ENCODE measurements around the gene AFDN.

Gene AFDN

DNA sequence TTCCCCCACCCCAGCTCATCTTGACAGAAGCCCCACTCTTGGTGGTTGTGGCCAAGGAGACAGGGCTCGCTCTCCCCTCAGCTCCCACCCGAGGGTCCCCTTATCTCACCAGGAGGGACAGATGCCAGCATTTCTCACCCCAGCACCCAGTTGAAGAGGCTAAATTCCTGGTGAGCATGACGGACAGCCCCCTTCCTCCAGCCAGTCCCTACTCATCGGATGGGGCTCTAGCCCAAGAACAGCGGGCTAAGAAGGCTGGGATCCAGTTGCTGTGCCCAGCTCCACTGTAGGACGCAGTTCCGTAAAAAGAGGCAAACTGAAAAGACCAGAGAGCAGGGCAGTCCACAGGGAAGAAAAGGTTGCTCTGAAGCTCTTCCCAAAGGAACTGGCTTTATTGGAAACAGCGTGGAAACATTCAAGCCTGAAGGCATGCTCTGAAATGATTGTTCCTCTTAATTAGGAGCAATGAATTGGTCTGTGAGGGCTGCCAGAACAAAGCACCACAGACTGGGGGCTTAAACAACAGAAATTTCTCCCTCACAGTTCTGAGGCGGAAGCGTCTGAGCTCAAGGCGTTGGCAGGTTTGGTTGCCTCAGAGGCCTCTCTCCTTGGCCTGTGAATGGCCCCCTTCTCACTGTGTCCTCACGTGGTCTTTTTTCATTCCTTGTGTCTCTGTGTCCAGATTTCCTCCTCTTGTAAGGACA, 152.9 kb downstream of the AFDN start:
- Histone ChIP-seq H3K9me3 (ENCODE audit: insufficient read depth, low read length) (no peaks in the 10 kb centered on the region), H4K20me1 (ENCODE audit: low read depth, low read length) (no peaks in the 10 kb centered on the region)

DNA sequence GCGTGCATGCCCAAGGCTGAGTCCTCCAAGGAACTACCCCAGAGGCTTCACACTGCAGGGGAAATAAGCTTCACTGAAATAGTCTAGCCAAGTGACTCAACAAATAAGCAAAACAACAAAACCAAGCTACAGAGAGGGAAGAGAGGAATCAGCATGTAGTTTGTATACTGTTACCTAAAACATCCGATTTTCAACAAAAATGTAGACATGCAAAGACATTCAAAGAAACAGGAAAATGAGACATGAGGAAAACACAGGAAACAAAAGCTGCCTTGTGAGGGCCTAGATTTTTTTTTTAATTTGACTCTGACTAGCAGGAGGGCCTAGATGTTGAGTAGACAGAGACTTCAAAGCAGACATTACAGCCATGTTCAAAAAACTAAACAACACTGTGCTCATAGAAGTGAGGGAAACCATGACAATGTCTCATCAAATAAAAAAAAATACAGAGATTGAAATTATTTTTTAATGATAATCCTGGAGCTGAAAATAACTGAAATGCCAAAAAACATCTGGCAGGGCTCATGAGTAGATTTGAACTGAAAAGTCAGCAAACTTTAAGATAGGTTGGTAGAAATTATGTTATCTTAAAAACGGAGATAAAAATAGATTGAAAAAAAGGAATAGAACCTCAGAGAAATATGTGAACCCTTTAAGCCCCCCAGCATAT, 154.3 kb downstream of the AFDN start:
- Histone ChIP-seq H3K9ac (ENCODE audit: low read length) (no peak overlapping the region), H3K4me3 (ENCODE audit: insufficient read depth, low read length, poor library complexity, severe bottlenecking) (no peak overlapping the region), H3F3A (ENCODE audit: insufficient read depth) (no peaks in the 10 kb centered on the region), H3K27me3 (ENCODE audit: low read length) (no peaks in the 10 kb centered on the region), H3K9me3 (ENCODE audit: insufficient read depth, low read length) (no peaks in the 10 kb centered on the region), H3K4me2 (ENCODE audit: low read depth, low read length, poor library complexity, severe bottlenecking) (no peak overlapping the region), H4K20me1 (ENCODE audit: low read depth, low read length) (no peaks in the 10 kb centered on the region), H3K9me2 (replicated peaks; ENCODE audit: insufficient read depth, low read length) (no peaks in the 10 kb centered on the region), H3K79me2 (ENCODE audit: insufficient read depth, low read length) (no peaks in the 10 kb centered on the region), H2AFZ (ENCODE audit: low read depth, low read length, severe bottlenecking) (no peak overlapping the region), H3K27ac (ENCODE audit: low read depth, low read length) (no peak overlapping the region), H3K36me3 (ENCODE audit: low read length) (no peaks in the 10 kb centered on the region)
- TF ChIP-seq, protein P1, sequence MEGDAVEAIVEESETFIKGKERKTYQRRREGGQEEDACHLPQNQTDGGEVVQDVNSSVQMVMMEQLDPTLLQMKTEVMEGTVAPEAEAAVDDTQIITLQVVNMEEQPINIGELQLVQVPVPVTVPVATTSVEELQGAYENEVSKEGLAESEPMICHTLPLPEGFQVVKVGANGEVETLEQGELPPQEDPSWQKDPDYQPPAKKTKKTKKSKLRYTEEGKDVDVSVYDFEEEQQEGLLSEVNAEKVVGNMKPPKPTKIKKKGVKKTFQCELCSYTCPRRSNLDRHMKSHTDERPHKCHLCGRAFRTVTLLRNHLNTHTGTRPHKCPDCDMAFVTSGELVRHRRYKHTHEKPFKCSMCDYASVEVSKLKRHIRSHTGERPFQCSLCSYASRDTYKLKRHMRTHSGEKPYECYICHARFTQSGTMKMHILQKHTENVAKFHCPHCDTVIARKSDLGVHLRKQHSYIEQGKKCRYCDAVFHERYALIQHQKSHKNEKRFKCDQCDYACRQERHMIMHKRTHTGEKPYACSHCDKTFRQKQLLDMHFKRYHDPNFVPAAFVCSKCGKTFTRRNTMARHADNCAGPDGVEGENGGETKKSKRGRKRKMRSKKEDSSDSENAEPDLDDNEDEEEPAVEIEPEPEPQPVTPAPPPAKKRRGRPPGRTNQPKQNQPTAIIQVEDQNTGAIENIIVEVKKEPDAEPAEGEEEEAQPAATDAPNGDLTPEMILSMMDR (IDR thresholded peaks at IDR 0.05; ENCODE audit: insufficient read depth, low read length, poor library complexity, severe bottlenecking), result no peak
- no peak for TF ChIP-seq EZH2phosphoT487 (conservative IDR thresholded peaks at IDR 0.05; ENCODE audit: low read length)

More for the DNA sequence above, 152.9 kb downstream of the AFDN start:
- H2AFZ ChIP-seq (ENCODE audit: low read depth, low read length, severe bottlenecking), result no peak overlapping the region
- no peaks in the 10 kb centered on the region for H3K36me3 ChIP-seq (ENCODE audit: low read length)
- H3K27ac ChIP-seq (ENCODE audit: low read depth, low read length), result no peak overlapping the region
- no peaks in the 10 kb centered on the region for H3F3A ChIP-seq (ENCODE audit: insufficient read depth)
- H3K4me2 ChIP-seq (ENCODE audit: low read depth, low read length, poor library complexity, severe bottlenecking), result no peak overlapping the region
- H3K9ac ChIP-seq (ENCODE audit: low read length), result no peak overlapping the region
- no peak overlapping the region for H3K4me3 ChIP-seq (ENCODE audit: insufficient read depth, low read length, poor library complexity, severe bottlenecking)
- H3K9me2 ChIP-seq (replicated peaks; ENCODE audit: insufficient read depth, low read length), result no peaks in the 10 kb centered on the region
- no peaks in the 10 kb centered on the region for H3K79me2 ChIP-seq (ENCODE audit: insufficient read depth, low read length)
- no peaks in the 10 kb centered on the region for H3K27me3 ChIP-seq (ENCODE audit: low read length)
- no peak for TF ChIP-seq EZH2phosphoT487 (conservative IDR thresholded peaks at IDR 0.05; ENCODE audit: low read length)
- TF ChIP-seq, protein P1 (IDR thresholded peaks at IDR 0.05; ENCODE audit: insufficient read depth, low read length, poor library complexity, severe bottlenecking), result no peak

DNA sequence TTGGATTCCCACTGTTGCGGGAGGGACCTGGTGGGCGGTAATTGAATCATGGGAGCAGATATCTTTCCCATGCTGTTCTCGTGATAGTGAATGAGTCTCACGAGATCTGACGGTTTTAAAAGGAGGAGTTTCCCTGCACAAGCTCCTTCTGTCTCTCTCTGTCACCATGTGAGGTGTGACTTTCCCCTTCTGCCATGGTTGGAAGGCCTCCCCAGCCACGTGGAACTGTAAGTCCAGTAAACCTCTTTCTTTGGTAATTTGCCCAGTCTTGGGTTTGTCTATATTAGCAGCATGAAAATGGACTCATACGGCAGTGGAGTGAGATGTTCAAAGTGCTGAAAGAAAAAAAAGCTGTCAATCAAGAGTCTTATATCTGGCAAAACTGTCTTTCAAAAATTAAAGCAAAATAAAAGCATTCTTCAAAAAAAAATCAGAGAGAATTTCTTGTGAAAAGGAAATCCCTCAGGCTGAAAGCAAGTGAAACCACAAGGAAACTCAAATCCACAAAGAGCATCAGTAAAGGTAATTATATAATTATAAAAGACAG, 155.3 kb downstream of the AFDN start:
- Histone ChIP-seq H3K27me3 (ENCODE audit: low read length) (no peaks in the 10 kb centered on the region), H3K4me2 (ENCODE audit: low read depth, low read length, poor library complexity, severe bottlenecking) (no peak overlapping the region), H4K20me1 (ENCODE audit: low read depth, low read length) (no peaks in the 10 kb centered on the region), H3K4me3 (ENCODE audit: insufficient read depth, low read length, poor library complexity, severe bottlenecking) (no peak overlapping the region), H3K36me3 (ENCODE audit: low read length) (no peaks in the 10 kb centered on the region), H2AFZ (ENCODE audit: low read depth, low read length, severe bottlenecking) (no peak overlapping the region), H3K9me3 (ENCODE audit: insufficient read depth, low read length) (no peaks in the 10 kb centered on the region), H3F3A (ENCODE audit: insufficient read depth) (no peaks in the 10 kb centered on the region), H3K9me2 (replicated peaks; ENCODE audit: insufficient read depth, low read length) (no peaks in the 10 kb centered on the region), H3K9ac (ENCODE audit: low read length) (no peak overlapping the region), H3K27ac (ENCODE audit: low read depth, low read length) (no peak overlapping the region), H3K79me2 (ENCODE audit: insufficient read depth, low read length) (no peaks in the 10 kb centered on the region)
- TF ChIP-seq, protein P1 (IDR thresholded peaks at IDR 0.05; ENCODE audit: insufficient read depth, low read length, poor library complexity, severe bottlenecking), result no peak
- TF ChIP-seq EZH2phosphoT487 (conservative IDR thresholded peaks at IDR 0.05; ENCODE audit: low read length), result no peak

Measured in SU-DHL-6 (cell line).